Mesendoderm (in vitro differentiated cells): ENCODE results near the gene LCE3A. TPM values are rescaled to one million over a fixed set of nuclear protein-coding genes. Genes with fewer than 3 reads are reported as not detected.
"Not testable (repeated sequence)": the region's sequence is repeated elsewhere in the genome, so short reads cannot be mapped to it uniquely, and the experiment has no call there.

Experiments used
- DNase-seq: peaks from one replicate; pipeline ENCODE4 v3.0.0; 2013
- H2AK5ac ChIP-seq: 2 replicates; pipeline ENCODE4 v1.6.1; 2013; ENCODE audit warnings: low read length, inconsistent platforms
- H2BK120ac ChIP-seq: 2 replicates; pipeline ENCODE4 v1.6.1; 2013; ENCODE audit warnings: low read depth, mild to moderate bottlenecking, low read length, moderate library complexity, mixed read lengths
- H2BK15ac ChIP-seq: replicated peaks from 2 replicates; pipeline ENCODE4 v1.6.1; 2013; ENCODE audit warnings: low read depth, mild to moderate bottlenecking, moderate library complexity
- H2BK5ac ChIP-seq: 2 replicates; pipeline ENCODE4 v1.6.1; 2013; ENCODE audit warnings: low read length, inconsistent platforms
- H3K18ac ChIP-seq: 2 replicates; pipeline ENCODE4 v1.6.1; 2013; ENCODE audit warnings: mild to moderate bottlenecking, low read length, mixed read lengths
- H3K23ac ChIP-seq: one replicate; pipeline ENCODE4 v1.6.1; 2013; ENCODE audit warnings: low read length
- H3K27ac ChIP-seq: 2 replicates; pipeline ENCODE4 v1.5.1; 2013; ENCODE audit warnings: low read depth, mild to moderate bottlenecking, inconsistent platforms, low read length, moderate library complexity
- H3K27me3 ChIP-seq: 2 replicates; pipeline ENCODE4 v1.6.1; 2013; ENCODE audit warnings: low read length, control low read depth, mild to moderate bottlenecking, inconsistent platforms; ENCODE audit not compliant: insufficient read depth, poor library complexity
- H3K36me3 ChIP-seq: 2 replicates; pipeline ENCODE4 v1.6.1; 2013; ENCODE audit warnings: low read length, inconsistent platforms; ENCODE audit not compliant: control insufficient read depth, insufficient read depth
- H3K4ac ChIP-seq: one replicate; pipeline ENCODE4 v1.6.1; 2013; ENCODE audit warnings: low read depth, mild to moderate bottlenecking, low read length, moderate library complexity
- H3K4me1 ChIP-seq: 2 replicates; pipeline ENCODE4 v1.6.1; 2013; ENCODE audit warnings: low read depth, low read length, inconsistent platforms; ENCODE audit not compliant: control insufficient read depth
- H3K4me2 ChIP-seq: 2 replicates; pipeline ENCODE4 v1.6.1; 2013; ENCODE audit warnings: low read length
- H3K4me3 ChIP-seq: 2 replicates; pipeline ENCODE4 v1.5.1; 2013; ENCODE audit warnings: mild to moderate bottlenecking, low read length
- H3K56ac ChIP-seq: one replicate; pipeline ENCODE4 v1.6.1; 2013; ENCODE audit warnings: low read length
- H3K79me1 ChIP-seq: 2 replicates; pipeline ENCODE4 v1.6.1; 2013; ENCODE audit warnings: low read length, inconsistent platforms
- H3K79me2 ChIP-seq: 2 replicates; pipeline ENCODE4 v1.6.1; 2013; ENCODE audit warnings: mild to moderate bottlenecking, low read length; ENCODE audit not compliant: control insufficient read depth, insufficient read depth
- H3K9ac ChIP-seq: 2 replicates; pipeline ENCODE4 v1.6.1; 2013; ENCODE audit warnings: low read length, inconsistent platforms
- H4K5ac ChIP-seq: one replicate; pipeline ENCODE4 v1.6.1; 2013; ENCODE audit warnings: low read length
- H4K8ac ChIP-seq: one replicate; pipeline ENCODE4 v1.6.1; 2013; ENCODE audit warnings: low read depth, mild to moderate bottlenecking, control low read depth, low read length, moderate library complexity
- WGBS: extraction: QIAGEN DNeasy Blood & Tissue Kit; methylation state at CpG from one replicate; pipeline ENCODE4 v1.1.7; 2013; ENCODE audit warnings: low lambda C conversion rate, missing lambda C conversion rate; ENCODE audit not compliant: insufficient coverage; ENCODE audit errors: extremely low coverage; 5-methylcytosine and 5-hydroxymethylcytosine counted together
- polyA plus RNA-seq, 2 experiments: library from polyadenylated mRNA; stranded (reverse); fragments of 200-250 nt; gene quantifications; one replicate each; pipeline ENCODE4 v1.2.3, GENCODE V29; 2013

The LCE3A gene, protein sequence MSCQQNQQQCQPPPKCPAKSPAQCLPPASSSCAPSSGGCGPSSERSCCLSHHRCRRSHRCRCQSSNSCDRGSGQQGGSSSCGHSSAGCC
- not detected for polyA plus RNA-seq (2013, experiment 1 of 2)
- not detected for polyA plus RNA-seq (2013, experiment 2 of 2)

DNA sequence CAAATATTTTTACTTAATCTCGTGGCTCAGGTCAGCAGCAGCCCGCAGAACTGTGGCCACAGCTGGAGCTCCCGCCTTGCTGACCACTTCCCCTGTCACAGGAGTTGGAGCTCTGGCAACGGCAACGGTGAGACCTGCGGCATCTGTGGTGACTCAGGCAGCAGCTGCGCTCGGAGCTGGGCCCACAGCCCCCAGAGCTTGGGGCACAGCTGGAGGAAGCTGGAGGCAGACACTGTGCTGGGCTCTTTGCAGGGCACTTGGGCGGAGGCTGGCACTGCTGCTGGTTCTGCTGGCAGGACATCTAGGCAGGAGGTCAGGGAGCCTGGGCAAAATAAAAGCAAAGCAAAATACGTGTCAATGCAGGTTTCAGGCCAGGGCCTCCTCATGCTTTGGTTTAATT, at the start of gene LCE3A:
TSS of gene LCE3A (minus strand) at position 301 of the 400 bp plus-strand sequence. CDS start at position 301, 0 bp downstream.
- Histone ChIP-seq H3K27ac (no peak within 1 kb of the TSS), H3K56ac (no peak within 1 kb of the TSS), H3K9ac (no peak within 1 kb of the TSS), H3K4ac (no peak within 1 kb of the TSS), H2BK15ac (no peak within 1 kb of the TSS), H2BK120ac (no peak within 1 kb of the TSS), H3K36me3 (no peaks in the 10 kb centered on the region), H3K4me3 (no peak within 1 kb of the TSS), H3K23ac (no peak within 1 kb of the TSS), H3K18ac (no peak within 1 kb of the TSS), H4K8ac (no peak within 1 kb of the TSS), H3K79me2 (no peaks in the 10 kb centered on the region), H3K4me1 (no peaks in the 10 kb centered on the region), H2AK5ac (no peak within 1 kb of the TSS), H3K4me2 (no peak within 1 kb of the TSS), H3K27me3 (no peaks in the 10 kb centered on the region), H3K79me1 (no peaks in the 10 kb centered on the region), H2BK5ac (no peak within 1 kb of the TSS), H4K5ac (no peak within 1 kb of the TSS)
- DNase-seq: no peak
- WGBS: no CpG with 5 or more reads among the region's 10 CpGs

DNA sequence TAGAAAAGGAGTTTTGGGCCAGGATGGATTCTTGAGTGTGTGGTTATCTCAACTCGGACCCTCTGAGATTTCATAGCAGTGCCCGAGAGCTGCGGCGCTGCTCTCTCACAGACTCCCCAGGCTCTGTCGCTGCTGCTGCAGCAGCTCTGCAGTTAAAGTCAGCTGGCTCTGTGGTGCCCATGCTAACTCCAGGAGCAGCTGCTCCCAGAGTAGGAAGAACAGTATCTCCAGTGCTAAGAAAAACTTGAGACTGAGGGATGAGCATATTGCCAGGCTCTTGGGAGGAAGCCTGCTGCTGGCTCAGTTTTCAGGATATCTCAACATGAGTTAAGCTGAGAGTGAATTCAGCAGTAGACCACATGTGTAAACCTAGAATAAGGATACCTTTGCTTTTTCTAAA, 44.7 kb upstream of the LCE3A start:
- Histone ChIP-seq H4K5ac (no peak overlapping the region), H2BK120ac (no peak overlapping the region), H3K79me2 (no peaks in the 10 kb centered on the region), H2AK5ac (no peak overlapping the region), H2BK15ac (no peak overlapping the region), H4K8ac (no peak overlapping the region), H3K4ac (no peak overlapping the region), H3K4me2 (no peak overlapping the region), H3K27me3 (no peaks in the 10 kb centered on the region), H3K4me1 (no peaks in the 10 kb centered on the region), H3K4me3 (no peak overlapping the region), H3K56ac (no peak overlapping the region), H3K9ac (no peak overlapping the region), H3K36me3 (no peaks in the 10 kb centered on the region), H3K18ac (no peak overlapping the region), H2BK5ac (no peak overlapping the region), H3K27ac (no peak overlapping the region), H3K23ac (no peak overlapping the region), H3K79me1 (no peaks in the 10 kb centered on the region)
- no peak for DNase-seq
- no CpG with 5 or more reads among the region's 5 CpGs for WGBS

DNA sequence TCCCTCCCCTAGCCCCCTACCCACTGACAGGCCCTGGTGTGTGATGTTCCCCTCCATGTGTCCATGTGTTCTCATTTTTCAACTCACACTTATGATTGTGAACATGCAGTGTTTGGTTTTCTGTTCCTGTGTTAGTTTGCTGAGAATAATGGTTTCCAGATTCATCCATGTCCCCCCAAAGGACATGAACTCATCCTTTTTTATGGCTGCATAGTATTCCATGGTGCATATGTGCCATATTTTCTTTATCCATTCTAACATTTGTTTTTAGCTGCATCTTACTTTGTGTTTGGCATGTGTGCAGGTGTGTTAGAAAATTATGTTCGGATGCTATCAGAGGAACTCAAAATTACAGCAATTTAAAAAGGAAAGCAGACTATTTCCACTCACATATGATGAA, 43.3 kb upstream of the LCE3A start:
- not testable (repeated sequence) for H3K36me3 ChIP-seq

DNA sequence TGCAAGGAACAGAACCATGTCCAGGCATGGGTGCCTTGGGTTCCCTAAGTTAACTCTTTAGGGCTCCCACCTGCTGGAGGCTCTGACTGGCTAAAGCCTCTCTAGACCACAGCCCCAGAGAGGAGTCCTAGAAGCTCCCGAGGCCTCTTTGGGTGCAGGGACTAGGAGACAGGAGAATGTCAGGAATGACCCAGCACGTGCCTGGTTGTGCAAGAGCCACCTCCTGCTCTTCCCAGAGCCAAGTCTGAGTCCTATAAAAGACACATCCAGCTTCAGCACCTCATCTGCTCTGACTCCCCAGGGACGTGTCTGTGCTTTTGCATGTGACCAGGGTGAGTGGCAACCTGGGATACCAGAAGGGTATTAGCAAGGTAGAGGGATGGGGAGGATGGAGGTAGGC, 40.2 kb upstream of the LCE3A start, which contains the start of gene LCE2D:
TSS of gene LCE2D (plus strand) at position 283 of the 400 bp plus-strand sequence. CDS start 726 bp downstream, outside the sequence.
- Histone ChIP-seq H3K56ac (no peak within 1 kb of the TSS), H3K27me3 (no peaks in the 10 kb centered on the region), H3K4me3 (no peak within 1 kb of the TSS), H3K4ac (no peak within 1 kb of the TSS), H3K4me1 (no peaks in the 10 kb centered on the region), H3K36me3 (no peaks in the 10 kb centered on the region), H3K9ac (no peak within 1 kb of the TSS), H3K23ac (no peak within 1 kb of the TSS), H4K5ac (no peak within 1 kb of the TSS), H3K4me2 (no peak within 1 kb of the TSS), H2BK120ac (no peak within 1 kb of the TSS), H4K8ac (no peak within 1 kb of the TSS), H2AK5ac (no peak within 1 kb of the TSS), H3K27ac (no peak within 1 kb of the TSS), H3K79me2 (no peaks in the 10 kb centered on the region), H2BK15ac (no peak within 1 kb of the TSS), H3K79me1 (no peaks in the 10 kb centered on the region), H3K18ac (no peak within 1 kb of the TSS), H2BK5ac (no peak within 1 kb of the TSS)
- WGBS: no CpG with 5 or more reads among the region's 3 CpGs
- DNase-seq: no peak

More for the DNA sequence above, 43.3 kb upstream of the LCE3A start:
- not testable (repeated sequence) for H3K79me1 ChIP-seq, H2BK120ac ChIP-seq, H3K56ac ChIP-seq, H3K4me3 ChIP-seq, H2BK5ac ChIP-seq, H3K4ac ChIP-seq, H3K79me2 ChIP-seq, H4K5ac ChIP-seq, H3K9ac ChIP-seq, H3K18ac ChIP-seq, H3K27ac ChIP-seq, H3K27me3 ChIP-seq, H3K23ac ChIP-seq, H3K4me2 ChIP-seq, H3K4me1 ChIP-seq, H4K8ac ChIP-seq, DNase-seq, H2AK5ac ChIP-seq, H2BK15ac ChIP-seq
- WGBS: no CpG with 5 or more reads among the region's 1 CpG

DNA sequence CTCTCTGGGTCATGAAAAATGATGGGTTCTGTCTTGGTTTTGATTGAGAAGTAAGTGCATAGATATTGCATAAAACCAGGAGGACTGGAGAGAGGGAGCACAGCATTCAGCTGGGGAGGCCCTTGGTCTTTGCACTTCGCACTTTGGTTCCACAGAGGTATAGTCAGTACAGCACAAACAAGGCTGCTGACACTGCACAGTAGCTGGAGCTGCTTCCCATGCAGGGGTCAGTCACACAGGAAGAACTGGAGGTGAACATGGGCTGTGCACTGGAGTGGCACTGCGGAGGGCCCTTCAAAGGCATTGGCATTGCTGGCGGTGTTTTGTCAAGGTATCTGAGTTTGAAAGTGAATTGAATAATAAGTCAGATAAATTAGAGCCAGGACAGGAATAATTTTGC, 35.7 kb upstream of the LCE3A start:
- Histone ChIP-seq H3K27me3 (no peaks in the 10 kb centered on the region), H2BK5ac (no peak overlapping the region), H3K56ac (no peak overlapping the region), H3K4me3 (peak overlapping the region; percentile 6), H3K23ac (no peak overlapping the region), H4K5ac (no peak overlapping the region), H3K79me2 (no peaks in the 10 kb centered on the region), H2AK5ac (no peak overlapping the region), H4K8ac (no peak overlapping the region), H3K18ac (no peak overlapping the region), H3K36me3 (no peaks in the 10 kb centered on the region), H2BK120ac (no peak overlapping the region), H3K4me1 (no peaks in the 10 kb centered on the region), H3K4ac (no peak overlapping the region), H2BK15ac (no peak overlapping the region), H3K4me2 (no peak overlapping the region), H3K79me1 (no peaks in the 10 kb centered on the region), H3K27ac (no peak overlapping the region), H3K9ac (no peak overlapping the region)
- no CpG with 5 or more reads among the region's 3 CpGs for WGBS
- no peak for DNase-seq

DNA sequence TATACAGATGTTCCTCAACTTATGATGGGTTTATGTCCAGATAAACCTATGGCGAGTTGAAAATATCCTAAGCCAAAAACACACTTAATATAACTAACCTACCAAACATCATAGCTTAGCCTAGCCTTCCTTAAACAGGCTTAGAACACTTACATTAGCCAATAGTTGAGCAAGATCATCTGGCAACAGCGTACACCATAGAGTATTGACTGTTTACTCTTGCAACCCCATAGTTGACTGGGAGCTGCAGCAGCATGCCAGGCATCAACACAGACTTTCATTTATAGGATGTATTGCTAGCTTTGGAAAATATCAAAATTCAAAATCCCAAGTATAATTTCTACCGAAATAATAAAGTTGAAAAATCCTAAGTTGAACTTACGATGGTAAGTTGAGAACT, 34.8 kb upstream of the LCE3A start:
- Histone ChIP-seq H3K4me1 (no peaks in the 10 kb centered on the region), H3K56ac (no peak overlapping the region), H3K4ac (no peak overlapping the region), H4K5ac (no peak overlapping the region), H2BK120ac (no peak overlapping the region), H3K79me2 (no peaks in the 10 kb centered on the region), H3K79me1 (no peaks in the 10 kb centered on the region), H4K8ac (no peak overlapping the region), H3K36me3 (no peaks in the 10 kb centered on the region), H3K4me2 (no peak overlapping the region), H3K18ac (no peak overlapping the region), H3K27me3 (no peaks in the 10 kb centered on the region), H3K23ac (no peak overlapping the region), H3K4me3 (no peak overlapping the region), H2AK5ac (no peak overlapping the region), H2BK15ac (no peak overlapping the region), H3K9ac (no peak overlapping the region), H2BK5ac (no peak overlapping the region), H3K27ac (no peak overlapping the region)
- WGBS: no CpG with 5 or more reads among the region's 4 CpGs
- DNase-seq: no peak
